ENCODE results near the gene VAV3.

The VAV3 gene

GRCh38 chr1:107538502-107538901 is 426.5 kb downstream of the VAV3 start:
- DNase-seq (ENCODE audit: low read depth, low spot score) = no peak

DNA sequence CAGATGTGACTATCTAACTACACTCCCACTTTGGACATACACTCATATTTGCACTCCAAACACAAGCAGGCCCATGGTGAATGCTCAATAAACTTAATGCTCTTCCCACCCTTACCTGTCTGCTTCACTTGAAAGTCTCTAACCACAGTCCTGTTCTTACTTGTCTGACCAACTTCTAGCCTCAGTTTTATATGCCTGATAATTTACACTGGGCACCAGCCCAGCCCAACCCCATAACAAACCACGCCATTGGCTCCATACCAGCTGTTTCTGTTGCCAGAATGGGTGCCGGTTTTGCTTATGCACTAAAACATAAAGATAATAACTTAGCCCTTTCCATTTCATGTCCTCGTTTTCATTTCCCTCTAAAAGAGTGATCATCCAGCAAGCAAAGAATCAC is 428.7 kb downstream of the VAV3 start:
- no peak for DNase-seq (ENCODE audit: low read depth, low spot score)

DNA sequence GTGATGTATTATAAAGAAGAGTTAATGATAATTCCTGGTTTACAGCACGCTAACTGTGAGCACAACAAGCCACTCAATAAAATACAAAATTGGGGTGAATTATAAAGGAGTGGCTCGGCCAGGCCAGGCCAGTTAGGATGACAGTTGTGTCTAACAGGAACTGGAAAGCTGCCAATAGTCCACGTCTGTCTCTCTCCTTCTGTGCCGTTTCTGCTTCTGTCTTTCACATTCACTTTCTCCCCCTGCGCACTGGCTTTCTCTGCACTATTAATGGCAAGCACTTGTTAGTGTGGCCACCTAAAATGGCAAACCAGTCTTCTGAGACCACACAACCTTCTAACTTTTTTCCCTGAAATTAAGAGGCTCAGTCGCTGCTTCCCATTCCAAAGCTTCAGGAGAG is 429.9 kb downstream of the VAV3 start:
- DNase-seq (ENCODE audit: low read depth, low spot score) = no peak

- DNase-seq (ENCODE audit: low read depth, low spot score) = no peak
Measured at GRCh38 chr1:107534632-107535031, 430.3 kb downstream of the VAV3 start.

DNA sequence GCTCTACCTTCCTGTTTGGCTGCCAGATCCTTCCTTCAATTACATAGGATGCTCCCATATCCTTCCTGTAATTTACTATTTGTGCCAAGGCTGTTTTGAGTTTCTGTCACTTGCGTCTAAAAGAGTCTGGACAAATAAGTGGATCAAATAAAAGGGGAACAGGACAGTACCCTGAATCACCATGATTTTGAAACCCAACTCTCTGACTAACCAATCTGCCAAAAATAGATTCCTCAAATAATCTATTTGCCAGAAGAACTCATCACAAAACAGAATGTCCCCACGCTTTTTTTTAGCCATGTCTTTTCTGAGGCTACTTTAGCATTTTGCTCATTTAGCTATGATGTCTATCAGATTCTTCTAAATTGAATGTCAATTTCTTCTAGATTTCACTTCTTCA is 431.5 kb downstream of the VAV3 start:
- no peak for DNase-seq (ENCODE audit: low read depth, low spot score)

DNA sequence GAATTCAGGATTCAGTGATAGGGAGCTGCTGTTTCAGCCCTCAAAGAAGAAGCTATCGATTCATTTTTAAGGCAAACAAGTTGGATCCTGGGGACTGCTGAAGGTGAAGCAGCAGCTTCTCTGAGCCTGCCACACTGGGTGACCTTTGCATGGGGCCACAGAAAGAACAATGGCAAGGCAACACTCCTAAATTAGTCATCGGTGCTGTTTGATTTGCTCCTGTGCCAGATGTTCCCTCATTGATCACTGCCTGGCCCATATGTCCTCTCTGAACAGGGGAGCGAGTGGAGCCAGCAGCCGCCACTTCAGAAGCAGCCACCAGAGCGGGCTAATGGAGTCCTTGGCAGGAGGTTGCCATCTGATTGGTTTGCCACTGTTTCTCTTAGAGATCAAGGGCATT is 432.7 kb downstream of the VAV3 start:
- DNase-seq (ENCODE audit: low read depth, low spot score) = no peak

DNA sequence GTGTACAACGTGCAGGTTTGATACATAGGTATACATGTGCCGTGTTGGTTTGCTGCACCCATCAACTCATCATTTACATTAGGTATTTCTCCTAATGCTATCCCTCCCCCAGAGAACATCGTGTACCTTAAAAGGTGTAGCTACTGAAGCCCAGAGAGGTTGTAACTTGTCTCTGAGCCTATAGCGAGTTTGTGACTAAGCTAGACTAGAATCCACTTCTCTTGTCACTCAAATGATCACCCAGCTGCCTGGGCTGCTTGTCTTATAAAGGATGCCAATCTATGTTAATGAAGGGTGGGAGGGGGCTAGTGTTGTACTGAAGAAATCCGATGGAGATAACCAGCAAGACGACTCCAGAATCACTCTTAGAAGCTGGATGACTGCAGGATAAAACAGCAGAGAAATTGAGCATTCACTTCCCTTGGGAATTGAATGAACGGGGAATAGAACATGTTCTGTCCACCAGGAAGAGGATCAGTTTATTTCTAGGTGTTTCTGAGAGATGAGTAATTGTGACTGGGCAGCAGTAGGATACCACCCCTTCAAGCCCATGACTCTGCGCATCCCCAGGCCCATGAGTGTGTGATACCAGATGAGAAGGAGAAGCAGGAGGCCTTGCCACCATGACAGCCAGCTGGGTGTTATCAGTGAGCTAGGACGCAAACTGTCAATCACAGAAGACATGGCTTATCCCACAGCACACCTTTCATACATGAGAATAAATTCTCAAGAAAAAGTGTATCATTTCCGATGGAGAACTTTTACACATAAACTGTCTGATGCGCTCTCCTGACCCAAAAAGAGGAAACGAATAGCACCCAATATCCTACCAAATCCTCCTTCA is 433.7 kb downstream of the VAV3 start:
- no peak for DNase-seq (ENCODE audit: low read depth, low spot score)

- no peak for DNase-seq (ENCODE audit: low read depth, low spot score)
Measured at GRCh38 chr1:107530543-107530942, 434.4 kb downstream of the VAV3 start.

DNA sequence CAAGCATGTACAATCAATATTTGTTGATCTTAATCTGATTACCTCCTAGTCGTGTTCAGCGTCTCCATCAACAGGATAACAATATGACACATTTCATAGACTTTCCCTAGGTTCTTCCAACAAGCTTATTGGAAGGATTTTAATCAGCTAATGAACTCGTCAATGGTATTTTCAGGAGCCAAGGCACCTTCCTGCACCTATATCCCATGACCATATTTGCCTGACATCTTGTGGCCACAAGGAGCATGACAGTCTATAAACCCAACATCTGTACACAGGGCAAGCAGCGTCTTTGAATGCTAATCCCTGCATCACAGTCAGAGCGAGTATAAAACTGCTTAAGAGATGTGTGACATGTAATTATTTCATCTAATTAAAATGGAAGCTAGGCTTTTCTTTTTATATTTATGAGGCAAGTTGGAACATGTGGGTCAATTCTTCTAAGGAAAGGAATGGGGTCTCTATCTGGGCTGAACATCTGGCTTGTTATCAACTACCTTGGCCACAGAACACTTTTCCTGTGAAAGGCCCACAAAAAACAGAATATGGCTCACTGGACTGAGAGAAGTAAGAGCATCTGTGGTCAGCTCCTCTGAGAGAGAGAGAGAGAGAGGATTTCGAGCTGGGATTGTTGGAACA is 435.4 kb downstream of the VAV3 start:
- DNase-seq (ENCODE audit: low read depth, low spot score) = no peak

DNA sequence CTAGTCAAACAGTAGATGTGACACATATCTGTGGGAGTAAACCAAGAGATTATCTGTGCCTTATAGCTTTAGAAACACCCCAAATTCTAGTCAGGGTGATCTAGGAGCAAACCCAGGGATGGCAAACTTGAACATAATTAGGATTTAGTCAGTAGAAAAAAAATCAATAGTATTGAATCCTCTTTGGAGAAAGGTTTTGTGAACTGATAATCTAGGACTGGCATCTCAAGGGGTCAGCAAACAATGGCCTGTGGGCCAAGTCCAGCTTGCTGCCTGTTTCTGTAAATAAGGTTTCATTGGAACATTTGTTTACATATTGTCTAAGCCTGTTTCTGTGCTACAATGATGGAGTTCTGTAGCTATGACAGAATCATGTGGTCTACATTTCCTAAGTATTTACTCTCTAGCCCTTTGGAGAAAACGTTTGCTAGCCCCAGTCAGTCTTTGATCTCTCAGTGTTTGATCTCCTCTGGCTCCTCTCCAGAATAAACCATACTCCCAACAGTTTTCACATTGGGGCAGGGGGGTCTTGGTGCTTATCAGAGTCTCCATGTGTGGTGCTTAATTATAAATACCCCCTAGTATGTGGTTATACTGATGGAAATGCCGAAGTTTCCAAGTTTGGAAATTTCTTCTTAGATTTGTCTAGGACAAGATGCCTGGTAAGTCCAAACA is 438.3 kb downstream of the VAV3 start:
- DNase-seq (ENCODE audit: low read depth, low spot score) = no peak

GRCh38 chr1:107525961-107526360 is 439.0 kb downstream of the VAV3 start:
- no peak for DNase-seq (ENCODE audit: low read depth, low spot score)

- DNase-seq (ENCODE audit: low read depth, low spot score) = no peak
Measured at GRCh38 chr1:107525145-107525544, 439.8 kb downstream of the VAV3 start.

GRCh38 chr1:107524301-107524700 is 440.7 kb downstream of the VAV3 start:
- no peak for DNase-seq (ENCODE audit: low read depth, low spot score)

DNA sequence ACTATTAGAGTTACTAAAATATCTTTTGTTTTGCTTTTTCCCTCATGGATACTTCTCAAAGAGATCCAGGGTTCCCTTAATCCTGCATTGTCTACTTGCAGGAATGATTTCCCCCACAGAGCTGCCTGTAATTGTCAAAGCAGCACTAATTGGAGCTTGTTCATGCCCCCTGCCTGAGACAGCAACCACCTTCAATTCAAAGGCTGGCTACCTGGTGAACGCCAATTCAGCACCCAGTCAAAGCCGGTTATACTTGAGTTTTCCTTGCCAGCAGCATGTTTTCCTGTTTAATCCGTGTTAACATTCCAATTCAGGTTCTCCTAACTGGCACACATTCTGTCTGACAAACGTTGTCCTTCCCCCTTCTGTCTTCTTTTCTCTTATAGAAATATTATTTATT is 441.2 kb downstream of the VAV3 start:
- DNase-seq (ENCODE audit: low read depth, low spot score) = no peak

- no peak for DNase-seq (ENCODE audit: low read depth, low spot score)
Measured at GRCh38 chr1:107523061-107523460, 441.9 kb downstream of the VAV3 start.

Data from activated CD4-positive, CD25-positive, alpha-beta regulatory T cell treated with anti-CD3 and anti-CD28 coated beads, Interleukin-2, amount 50 U/mL, for 16 hours (primary cell).